ENCODE results near the gene MLKL. TPM values are rescaled to one million over a fixed set of nuclear protein-coding genes. Genes with fewer than 3 reads are reported as not detected.

The MLKL gene
- total and polyA plus RNA-seq, 2 of the 13 experiments (the other 11 are each of a cell fraction or from before 2014, with no cell fraction given): 6.4 to 10.7 TPM

DNA sequence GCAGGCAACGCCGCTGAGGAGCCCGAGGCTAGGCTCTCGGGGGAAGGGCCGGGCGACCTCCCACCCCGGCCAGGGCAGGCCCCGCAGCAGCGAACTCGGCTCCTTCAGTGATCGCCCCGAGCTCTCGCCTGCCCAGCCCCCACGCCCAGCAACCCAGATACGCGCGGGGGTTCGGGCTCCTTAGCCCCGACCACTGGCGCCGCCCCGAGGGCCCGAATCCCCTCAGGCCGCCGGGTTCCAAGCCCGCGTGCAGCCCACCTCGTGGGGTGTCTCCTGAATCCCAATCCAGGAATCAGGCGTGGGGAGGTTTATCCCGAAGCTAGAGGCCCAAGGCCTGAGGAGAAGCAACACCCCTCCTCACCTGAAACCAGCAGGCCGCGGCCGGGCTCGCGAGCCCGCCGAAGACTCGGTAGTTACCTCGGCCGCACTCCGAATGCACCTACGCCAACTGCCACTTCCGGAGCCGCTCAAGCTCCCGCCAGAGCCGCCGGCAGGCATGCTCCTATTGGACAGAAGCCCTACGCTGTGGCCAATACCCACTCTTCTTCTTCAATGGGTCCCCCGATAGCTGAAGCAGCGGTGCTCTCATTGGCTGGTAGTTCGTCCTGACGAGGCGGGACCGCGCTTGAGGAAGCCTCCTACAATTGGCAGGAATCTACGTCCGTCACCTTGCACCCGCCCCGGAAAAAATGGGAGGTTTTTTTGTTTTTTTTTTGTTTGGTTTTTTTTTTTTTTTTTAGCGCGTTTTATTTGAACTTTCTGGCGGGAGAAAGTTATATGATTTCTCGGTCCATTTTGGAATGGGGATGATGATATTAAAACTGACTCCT, 34.0 kb downstream of the MLKL start, which contains the start of gene RFWD3 (continued):
- 0 out of 2 replicates have a peak, but pooled peaks have one; percentile 10 for TF ChIP-seq ARID2 (CRISPR knock-in tag; IDR thresholded peaks at IDR 0.05; ENCODE audit: borderline replicate concordance)
- TF ChIP-seq ZNF296 (CRISPR knock-in tag; conservative IDR thresholded peaks at IDR 0.05): no peak
- TF ChIP-seq RAD21 (CRISPR knock-in tag; IDR thresholded peaks at IDR 0.05): peak; percentile 46; the same call in 1 of the 2 replicates
- TF ChIP-seq PRPF4 (IDR thresholded peaks at IDR 0.05; ENCODE audit: low read depth, low read length, poor library complexity, severe bottlenecking): no peak
- TF ChIP-seq, protein P1, sequence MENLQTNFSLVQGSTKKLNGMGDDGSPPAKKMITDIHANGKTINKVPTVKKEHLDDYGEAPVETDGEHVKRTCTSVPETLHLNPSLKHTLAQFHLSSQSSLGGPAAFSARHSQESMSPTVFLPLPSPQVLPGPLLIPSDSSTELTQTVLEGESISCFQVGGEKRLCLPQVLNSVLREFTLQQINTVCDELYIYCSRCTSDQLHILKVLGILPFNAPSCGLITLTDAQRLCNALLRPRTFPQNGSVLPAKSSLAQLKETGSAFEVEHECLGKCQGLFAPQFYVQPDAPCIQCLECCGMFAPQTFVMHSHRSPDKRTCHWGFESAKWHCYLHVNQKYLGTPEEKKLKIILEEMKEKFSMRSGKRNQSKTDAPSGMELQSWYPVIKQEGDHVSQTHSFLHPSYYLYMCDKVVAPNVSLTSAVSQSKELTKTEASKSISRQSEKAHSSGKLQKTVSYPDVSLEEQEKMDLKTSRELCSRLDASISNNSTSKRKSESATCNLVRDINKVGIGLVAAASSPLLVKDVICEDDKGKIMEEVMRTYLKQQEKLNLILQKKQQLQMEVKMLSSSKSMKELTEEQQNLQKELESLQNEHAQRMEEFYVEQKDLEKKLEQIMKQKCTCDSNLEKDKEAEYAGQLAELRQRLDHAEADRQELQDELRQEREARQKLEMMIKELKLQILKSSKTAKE (CRISPR knock-in tag; IDR thresholded peaks at IDR 0.05; ENCODE audit: borderline replicate concordance): no peak
- TF ChIP-seq, protein P2, sequence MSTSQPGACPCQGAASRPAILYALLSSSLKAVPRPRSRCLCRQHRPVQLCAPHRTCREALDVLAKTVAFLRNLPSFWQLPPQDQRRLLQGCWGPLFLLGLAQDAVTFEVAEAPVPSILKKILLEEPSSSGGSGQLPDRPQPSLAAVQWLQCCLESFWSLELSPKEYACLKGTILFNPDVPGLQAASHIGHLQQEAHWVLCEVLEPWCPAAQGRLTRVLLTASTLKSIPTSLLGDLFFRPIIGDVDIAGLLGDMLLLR (CRISPR knock-in tag; IDR thresholded peaks at IDR 0.05): peak; percentile 92
- TF ChIP-seq, protein P3, sequence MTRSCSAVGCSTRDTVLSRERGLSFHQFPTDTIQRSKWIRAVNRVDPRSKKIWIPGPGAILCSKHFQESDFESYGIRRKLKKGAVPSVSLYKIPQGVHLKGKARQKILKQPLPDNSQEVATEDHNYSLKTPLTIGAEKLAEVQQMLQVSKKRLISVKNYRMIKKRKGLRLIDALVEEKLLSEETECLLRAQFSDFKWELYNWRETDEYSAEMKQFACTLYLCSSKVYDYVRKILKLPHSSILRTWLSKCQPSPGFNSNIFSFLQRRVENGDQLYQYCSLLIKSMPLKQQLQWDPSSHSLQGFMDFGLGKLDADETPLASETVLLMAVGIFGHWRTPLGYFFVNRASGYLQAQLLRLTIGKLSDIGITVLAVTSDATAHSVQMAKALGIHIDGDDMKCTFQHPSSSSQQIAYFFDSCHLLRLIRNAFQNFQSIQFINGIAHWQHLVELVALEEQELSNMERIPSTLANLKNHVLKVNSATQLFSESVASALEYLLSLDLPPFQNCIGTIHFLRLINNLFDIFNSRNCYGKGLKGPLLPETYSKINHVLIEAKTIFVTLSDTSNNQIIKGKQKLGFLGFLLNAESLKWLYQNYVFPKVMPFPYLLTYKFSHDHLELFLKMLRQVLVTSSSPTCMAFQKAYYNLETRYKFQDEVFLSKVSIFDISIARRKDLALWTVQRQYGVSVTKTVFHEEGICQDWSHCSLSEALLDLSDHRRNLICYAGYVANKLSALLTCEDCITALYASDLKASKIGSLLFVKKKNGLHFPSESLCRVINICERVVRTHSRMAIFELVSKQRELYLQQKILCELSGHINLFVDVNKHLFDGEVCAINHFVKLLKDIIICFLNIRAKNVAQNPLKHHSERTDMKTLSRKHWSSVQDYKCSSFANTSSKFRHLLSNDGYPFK (CRISPR knock-in tag; IDR thresholded peaks at IDR 0.05; ENCODE audit: borderline replicate concordance): peak; percentile 47; the same call in 1 of the 2 replicates
- peak; percentile 67; the same call in 1 of the 2 replicates for TF ChIP-seq ZNF510 (CRISPR knock-in tag; IDR thresholded peaks at IDR 0.05; ENCODE audit: low read depth)
- peak; percentile 48; the same call in 1 of the 2 replicates for TF ChIP-seq GATAD2A (CRISPR knock-in tag; IDR thresholded peaks at IDR 0.05)
- peak; percentile 38; the same call in 1 of the 2 replicates for TF ChIP-seq ZSCAN25 (CRISPR knock-in tag; IDR thresholded peaks at IDR 0.05)
- TF ChIP-seq ZNF775 (CRISPR knock-in tag; IDR thresholded peaks at IDR 0.05; ENCODE audit: borderline replicate concordance): peak; percentile 88
- 0 out of 2 replicates have a peak, but pooled peaks have one; percentile 51 for TF ChIP-seq RARG (CRISPR knock-in tag; IDR thresholded peaks at IDR 0.05; ENCODE audit: low read depth)
- peak; percentile 81 for TF ChIP-seq KMT2B (CRISPR knock-in tag; IDR thresholded peaks at IDR 0.05)
- peak; percentile 49 for TF ChIP-seq CBX1 (IDR thresholded peaks at IDR 0.05; ENCODE audit: low read depth)
- peak; percentile 89; the same call in 1 of the 2 replicates for TF ChIP-seq ZNF124 (CRISPR knock-in tag; IDR thresholded peaks at IDR 0.05)
- TF ChIP-seq, protein P4, sequence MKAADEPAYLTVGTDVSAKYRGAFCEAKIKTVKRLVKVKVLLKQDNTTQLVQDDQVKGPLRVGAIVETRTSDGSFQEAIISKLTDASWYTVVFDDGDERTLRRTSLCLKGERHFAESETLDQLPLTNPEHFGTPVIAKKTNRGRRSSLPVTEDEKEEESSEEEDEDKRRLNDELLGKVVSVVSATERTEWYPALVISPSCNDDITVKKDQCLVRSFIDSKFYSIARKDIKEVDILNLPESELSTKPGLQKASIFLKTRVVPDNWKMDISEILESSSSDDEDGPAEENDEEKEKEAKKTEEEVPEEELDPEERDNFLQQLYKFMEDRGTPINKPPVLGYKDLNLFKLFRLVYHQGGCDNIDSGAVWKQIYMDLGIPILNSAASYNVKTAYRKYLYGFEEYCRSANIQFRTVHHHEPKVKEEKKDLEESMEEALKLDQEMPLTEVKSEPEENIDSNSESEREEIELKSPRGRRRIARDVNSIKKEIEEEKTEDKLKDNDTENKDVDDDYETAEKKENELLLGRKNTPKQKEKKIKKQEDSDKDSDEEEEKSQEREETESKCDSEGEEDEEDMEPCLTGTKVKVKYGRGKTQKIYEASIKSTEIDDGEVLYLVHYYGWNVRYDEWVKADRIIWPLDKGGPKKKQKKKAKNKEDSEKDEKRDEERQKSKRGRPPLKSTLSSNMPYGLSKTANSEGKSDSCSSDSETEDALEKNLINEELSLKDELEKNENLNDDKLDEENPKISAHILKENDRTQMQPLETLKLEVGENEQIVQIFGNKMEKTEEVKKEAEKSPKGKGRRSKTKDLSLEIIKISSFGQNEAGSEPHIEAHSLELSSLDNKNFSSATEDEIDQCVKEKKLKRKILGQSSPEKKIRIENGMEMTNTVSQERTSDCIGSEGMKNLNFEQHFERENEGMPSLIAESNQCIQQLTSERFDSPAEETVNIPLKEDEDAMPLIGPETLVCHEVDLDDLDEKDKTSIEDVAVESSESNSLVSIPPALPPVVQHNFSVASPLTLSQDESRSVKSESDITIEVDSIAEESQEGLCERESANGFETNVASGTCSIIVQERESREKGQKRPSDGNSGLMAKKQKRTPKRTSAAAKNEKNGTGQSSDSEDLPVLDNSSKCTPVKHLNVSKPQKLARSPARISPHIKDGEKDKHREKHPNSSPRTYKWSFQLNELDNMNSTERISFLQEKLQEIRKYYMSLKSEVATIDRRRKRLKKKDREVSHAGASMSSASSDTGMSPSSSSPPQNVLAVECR (CRISPR knock-in tag; IDR thresholded peaks at IDR 0.05; ENCODE audit: borderline replicate concordance): peak; percentile 98
- peak; percentile 88 for TF ChIP-seq YEATS4 (CRISPR knock-in tag; IDR thresholded peaks at IDR 0.05; ENCODE audit: borderline replicate concordance)
- peak; percentile 67; the same call in 1 of the 2 replicates for TF ChIP-seq KDM2A (CRISPR knock-in tag; IDR thresholded peaks at IDR 0.05; ENCODE audit: borderline replicate concordance, low read depth)

Data from HepG2 (cell line).